Middle frontal gyrus (tissue), 1 donor: ENCODE results near the gene GADD45B.

ENCODE experiments used
- DNase-seq: peaks from one replicate; pipeline ENCODE4 v3.0.0-alpha.2; 2015; ENCODE audit warnings: low spot score; ENCODE audit errors: extremely low spot score

GADD45B gene, protein sequence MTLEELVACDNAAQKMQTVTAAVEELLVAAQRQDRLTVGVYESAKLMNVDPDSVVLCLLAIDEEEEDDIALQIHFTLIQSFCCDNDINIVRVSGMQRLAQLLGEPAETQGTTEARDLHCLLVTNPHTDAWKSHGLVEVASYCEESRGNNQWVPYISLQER

GRCh38 chr19:2475702-2476450 lies at the start of gene GADD45B:
Gene GADD45B (plus strand): TSS chr19:2476127. CDS start chr19:2476359, 232 bp downstream.
- peak; percentile 91 for DNase-seq

- no peak for DNase-seq
These were observed 49.1 kb upstream of the GADD45B start for GRCh38 chr19:2426611-2427428.

DNA sequence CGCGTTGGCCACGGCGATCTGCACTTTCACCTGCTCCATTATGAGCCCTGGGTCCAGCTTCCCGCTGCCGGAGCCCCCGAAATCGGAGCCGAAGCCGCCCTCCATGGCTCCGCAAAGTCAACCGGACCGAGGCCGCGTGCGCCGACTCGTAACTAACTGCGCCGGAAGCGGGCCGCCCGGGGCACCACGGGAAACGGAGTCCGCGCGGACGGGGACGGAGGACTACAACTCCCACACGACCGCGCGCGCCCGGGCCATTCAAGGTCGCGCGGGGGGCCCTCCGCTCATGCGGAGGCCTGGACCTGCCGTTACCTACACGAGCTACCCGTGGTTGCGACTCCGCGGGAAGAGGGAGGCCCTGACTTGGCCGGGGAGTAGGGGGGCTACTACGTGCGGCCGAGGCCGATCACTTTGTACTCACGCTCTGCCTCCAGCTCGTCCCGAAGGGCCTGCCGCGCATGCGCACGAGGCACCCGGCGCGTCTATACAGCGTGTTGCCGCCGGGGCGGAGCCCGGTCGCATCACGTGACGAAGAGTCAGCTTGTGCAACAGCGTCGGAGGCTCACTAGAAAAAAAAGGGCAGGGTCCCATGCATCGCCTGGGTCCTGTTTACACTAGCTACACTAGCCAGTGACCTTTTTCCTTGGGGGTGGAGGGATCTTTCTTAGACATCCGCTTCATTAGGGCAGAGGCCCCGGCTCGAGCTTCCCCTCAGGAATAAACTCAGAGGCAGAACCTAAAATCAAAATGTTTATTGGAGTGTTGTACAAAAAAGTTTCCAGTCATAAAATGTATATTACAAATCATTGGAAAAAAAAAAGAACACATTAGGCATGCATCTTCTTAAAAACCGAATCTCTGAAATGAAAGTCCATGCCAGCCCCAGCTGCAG lies 48.3 kb upstream of the GADD45B start, which contains the start of gene TIMM13:
TIMM13 (minus strand) TSS at position 158 of the 892 bp plus-strand sequence; CDS start at position 105, 53 bp downstream.
- DNase-seq = peak; percentile 95

DNA sequence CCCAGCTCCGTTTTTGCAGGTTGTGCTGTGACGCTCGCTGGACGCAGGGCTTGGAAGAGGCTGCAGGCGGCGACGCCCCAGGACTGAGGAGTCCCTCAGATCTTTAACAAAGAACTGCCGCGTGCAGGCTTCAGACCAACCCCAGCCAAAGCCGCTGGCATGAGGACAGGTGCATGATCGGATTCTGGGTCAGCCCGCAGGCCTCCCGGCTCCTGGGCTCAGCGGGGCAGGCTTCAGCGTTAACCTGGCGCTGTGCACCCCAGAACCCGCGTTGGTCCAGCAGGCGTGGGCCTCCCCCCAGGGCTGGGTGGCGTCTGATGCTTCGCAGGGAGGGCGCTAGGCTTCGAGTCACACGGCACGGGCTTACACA lies 47.6 kb upstream of the GADD45B start:
- DNase-seq = peak; percentile 4

- no peak for DNase-seq
These were observed 46.9 kb upstream of the GADD45B start for GRCh38 chr19:2428756-2429711.

DNA sequence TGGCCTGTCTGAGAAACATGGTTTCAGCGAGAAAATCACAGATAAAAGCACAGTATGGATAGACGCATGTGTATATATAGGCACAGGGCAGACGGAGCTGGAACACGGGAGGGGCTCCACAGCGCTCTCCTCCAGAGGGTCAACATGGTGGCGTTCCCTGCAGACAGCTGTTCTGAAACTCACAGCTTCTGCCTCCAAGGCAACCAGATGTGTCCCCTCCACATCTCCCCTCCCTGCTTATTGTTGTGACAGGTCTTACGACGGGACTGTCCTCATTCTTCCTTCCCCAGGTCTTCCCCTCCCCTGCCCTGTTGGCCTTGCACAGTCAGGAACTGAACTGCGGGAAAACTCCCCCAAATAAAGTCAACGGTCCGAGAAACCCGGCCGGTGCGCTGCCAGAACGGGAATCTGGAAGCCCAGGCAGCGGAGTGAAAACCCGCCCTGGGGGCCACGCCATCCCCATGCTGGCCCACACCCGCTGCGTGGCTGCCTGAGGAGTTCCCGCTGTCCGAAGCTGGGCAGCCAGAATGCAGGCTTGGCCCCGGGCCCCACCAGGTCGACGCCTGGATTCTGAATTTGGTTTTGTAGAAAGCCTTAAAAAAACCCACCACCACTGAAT lies 45.9 kb upstream of the GADD45B start:
- no peak for DNase-seq

DNA sequence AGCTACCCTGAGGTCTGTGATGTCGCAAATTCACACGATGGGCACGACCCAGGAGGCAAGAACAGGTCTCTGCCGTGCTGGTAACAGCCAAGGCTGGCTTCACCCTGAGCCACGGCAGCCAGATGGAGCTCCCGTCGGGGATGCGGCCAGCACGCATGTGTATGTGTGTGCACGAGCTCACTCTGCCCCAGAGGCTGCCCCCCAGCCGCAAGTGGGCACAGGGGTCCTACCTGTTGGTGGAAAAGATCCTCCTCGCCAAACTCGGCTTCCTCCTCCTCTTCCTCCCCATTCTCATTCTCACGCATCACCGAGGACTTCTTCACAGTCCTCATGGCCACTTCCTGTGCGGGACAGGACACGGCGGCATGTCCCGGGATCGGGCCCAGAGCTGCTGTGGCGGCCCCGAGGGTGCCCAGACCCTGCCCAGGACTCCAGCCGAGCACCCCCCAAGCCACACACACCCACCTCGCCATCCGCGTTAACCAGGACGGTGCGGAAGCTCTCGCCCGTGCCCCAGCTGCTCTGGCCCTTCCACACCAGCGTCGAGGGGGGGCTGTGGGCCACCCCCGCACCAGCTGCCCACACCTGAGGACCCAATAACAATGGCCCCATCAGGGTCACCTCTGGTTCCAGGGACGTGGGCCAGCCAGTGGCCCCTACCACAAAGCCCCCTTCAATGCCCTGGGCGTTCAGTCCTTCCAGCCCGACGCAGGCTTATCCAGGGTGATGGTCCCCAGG lies 44.4 kb upstream of the GADD45B start:
- DNase-seq = no peak

DNA sequence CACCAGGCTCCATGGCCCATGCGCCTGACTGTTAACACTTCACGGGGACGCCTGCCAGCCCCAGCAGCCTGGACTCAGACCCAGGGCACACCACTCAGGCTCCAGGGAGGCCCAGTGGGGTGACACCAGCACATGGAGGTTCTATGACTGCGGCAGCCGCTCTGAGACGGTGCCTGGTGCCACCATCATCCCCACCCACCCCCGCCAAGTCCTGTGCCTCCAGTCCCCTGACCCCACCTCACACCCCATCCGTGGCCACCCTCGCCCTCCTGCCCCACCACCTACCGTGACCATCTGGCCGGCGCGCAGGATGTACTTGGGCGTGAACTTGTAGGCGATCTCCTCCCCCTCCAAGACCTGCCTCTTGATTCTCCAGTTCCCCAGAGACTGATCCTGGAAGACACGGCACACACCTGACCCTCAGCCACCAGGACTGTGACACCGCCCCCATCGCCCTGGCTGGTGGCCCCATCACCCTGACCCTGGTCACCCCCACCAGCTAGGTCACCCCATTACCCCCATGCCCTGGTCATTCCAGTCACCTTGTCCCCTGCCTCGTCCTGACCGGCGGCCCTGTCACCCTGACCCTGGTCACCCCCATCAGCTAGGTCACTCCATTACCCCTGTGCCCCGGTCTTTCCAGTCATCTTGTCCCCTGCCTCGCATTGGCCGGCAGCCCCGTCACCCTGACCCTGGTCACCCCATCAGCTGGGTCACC lies 43.6 kb upstream of the GADD45B start:
- DNase-seq = no peak

- DNase-seq = no peak
These were observed 42.1 kb upstream of the GADD45B start for GRCh38 chr19:2433854-2434253.

DNA sequence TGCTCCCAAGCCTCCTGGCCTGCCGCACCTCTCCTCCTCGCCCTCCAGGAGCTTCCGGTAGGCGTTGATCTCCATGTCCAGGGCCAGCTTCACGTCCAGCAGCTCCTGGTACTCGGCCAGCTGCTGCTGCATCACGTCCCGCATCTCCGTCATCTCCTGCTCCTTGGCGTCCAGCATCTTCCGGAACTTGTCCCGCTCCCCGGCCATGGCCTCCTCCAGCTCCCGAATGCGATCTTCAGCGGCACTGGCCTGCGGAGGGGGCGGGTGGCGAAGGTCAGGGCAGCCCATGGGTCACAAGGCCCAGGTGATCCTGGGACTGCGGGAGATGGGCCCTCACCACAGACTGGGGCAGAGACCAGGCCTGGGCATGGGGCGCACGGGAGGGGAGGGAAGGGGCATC lies 41.7 kb upstream of the GADD45B start:
- no peak for DNase-seq

DNA sequence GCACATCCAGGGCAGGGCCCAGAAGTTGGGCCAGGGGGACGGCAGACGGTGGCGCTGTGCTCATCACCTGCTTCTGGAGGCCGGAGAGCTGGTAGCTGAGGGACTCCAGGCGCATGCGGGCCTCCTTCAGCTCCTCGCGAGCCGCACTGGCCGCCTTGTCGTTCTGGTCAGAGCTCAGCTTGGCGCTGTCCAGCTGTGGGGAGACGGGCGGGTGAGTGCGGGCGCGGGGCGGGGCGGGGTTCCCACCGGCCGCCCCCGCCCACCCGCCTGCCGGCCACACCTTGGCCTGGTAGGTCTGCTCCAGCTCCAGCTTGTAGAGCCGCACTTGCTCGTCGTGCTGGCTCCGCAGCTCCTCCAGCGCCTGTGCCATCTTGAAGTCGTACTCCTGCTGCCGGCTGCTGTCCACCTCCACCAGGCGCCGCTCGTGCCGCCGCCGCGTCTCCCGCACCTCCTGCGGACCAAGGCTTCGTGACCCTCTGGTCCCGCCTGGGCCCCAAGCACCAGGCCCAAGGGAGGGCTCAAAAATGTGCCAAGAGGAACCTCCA lies 41.1 kb upstream of the GADD45B start:
- DNase-seq = no peak

DNA sequence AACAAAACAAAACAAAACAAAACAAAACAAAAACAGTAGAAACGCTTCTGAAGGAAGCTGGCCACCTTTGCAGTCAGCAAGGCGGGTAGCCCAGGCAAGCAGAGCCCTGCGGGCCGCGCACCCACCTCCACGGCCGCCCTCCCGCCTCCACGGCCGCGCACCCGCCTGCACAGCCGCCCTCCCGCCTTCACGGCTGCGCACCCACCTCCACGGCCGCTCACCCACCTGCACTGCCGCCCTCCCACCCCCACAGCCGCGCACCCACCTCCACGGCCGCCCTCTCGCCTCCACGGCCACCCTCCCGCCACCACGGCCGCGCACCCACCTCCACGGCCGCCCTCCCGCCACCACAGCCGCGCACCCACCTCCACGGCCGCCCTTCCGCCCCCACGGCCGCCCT lies 39.5 kb upstream of the GADD45B start:
- no peak for DNase-seq

GRCh38 chr19:2436926-2437325 lies 39.0 kb upstream of the GADD45B start:
- DNase-seq = no peak

GRCh38 chr19:2438178-2438577 lies 37.7 kb upstream of the GADD45B start:
- no peak for DNase-seq

DNA sequence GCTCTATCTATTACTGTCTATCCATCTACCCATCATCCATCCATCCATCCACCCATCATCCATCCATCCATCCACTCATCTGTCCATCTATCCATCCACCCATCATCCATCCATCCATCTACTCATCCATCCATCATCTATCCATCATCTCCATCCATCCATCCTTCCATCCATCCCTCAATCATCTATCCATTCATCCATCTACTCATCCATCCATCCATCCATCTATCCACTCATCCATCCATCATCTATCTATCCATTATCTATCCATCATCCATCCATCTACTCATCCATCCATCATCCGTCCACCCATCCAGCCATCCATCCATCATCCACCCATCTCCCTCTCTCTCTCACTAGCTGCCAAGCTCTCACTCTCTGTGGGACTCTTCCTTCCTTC lies 35.4 kb upstream of the GADD45B start:
- no peak for DNase-seq

GRCh38 chr19:2441096-2441752 lies 34.7 kb upstream of the GADD45B start:
- DNase-seq = no peak

DNA sequence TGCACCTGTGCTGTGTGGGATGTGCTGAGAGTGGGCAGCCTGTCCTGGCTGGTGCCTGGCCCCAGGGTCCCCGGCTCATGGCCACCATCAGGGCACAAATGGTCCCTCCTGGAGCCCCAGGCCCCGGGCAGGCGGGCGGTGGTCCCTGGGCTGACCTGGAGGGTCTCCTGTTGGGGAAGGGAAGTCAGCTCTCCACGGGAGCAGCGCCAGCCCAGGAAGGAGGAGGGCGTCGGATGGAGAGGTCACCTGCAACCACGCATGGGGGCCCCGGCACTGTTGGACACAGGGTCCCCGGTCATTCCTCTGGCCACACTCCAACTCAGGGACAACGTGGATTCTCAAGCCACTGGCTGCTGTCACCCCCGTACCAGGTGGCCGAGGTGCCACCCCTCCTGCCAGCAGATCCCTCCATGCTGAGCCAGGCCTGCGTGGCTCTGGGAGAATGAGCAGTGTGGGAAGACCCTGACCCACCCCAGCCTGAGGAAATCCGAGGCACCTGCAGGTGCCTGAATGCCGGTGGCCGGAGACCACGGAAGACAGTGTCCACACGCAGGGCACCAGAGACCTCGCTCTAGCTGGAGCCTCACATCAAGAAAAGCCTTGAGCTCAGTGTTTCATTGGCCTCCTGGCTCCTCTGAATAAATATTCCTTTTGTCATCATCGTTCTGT lies 32.7 kb upstream of the GADD45B start:
- no peak for DNase-seq
